ENCODE results near the gene MEGF6.

GRCh38 chr1:3531928-3532327 is 79.4 kb downstream of the MEGF6 start:
- TF ChIP-seq CTCF (IDR thresholded peaks at IDR 0.05) (no peak), POLR2A (IDR thresholded peaks at IDR 0.05) (no peak)
